ENCODE data around the gene MKLN1. TPM values are rescaled to one million over a fixed set of nuclear protein-coding genes. Genes with fewer than 3 reads are reported as not detected.
"Not testable (repeated sequence)": the region's sequence is repeated elsewhere in the genome, so short reads cannot be mapped to it uniquely, and the experiment has no call there.

The MKLN1 gene
- polyA plus RNA-seq, 1 donor from 2014 or later, result 15.9 TPM

- Histone ChIP-seq H3K9ac (ENCODE audit: low read length) (no peak overlapping the region), H2AFZ (ENCODE audit: low read depth, low read length) (no peak overlapping the region), H3K4me3 (ENCODE audit: low read length) (no peak overlapping the region), H3K27me3 (ENCODE audit: insufficient read depth, low read depth, low read length) (no peaks in the 10 kb centered on the region), H3K4me2 (ENCODE audit: low read length) (no peak overlapping the region), H3F3A (ENCODE audit: insufficient read depth, low read length, poor library complexity, severe bottlenecking) (no peaks in the 10 kb centered on the region), H3K36me3 (ENCODE audit: insufficient read depth, low read length) (no peaks in the 10 kb centered on the region), H4K20me1 (ENCODE audit: insufficient read depth) (no peaks in the 10 kb centered on the region), H3K9me2 (ENCODE audit: insufficient read depth, low read length) (no peaks in the 10 kb centered on the region), H3K27ac (ENCODE audit: low read length) (no peak overlapping the region), H3K9me3 (ENCODE audit: low read length) (no peaks in the 10 kb centered on the region), H3K79me2 (replicated peaks; ENCODE audit: insufficient read depth, low read length) (no peaks in the 10 kb centered on the region)
- TF ChIP-seq MXI1 (conservative IDR thresholded peaks at IDR 0.05; ENCODE audit: poor library complexity, severe bottlenecking) (no peak), TAF1 (IDR thresholded peaks at IDR 0.05; ENCODE audit: low read depth) (no peak), RAD21 (conservative IDR thresholded peaks at IDR 0.05) (peak; percentile 81), SMC3 (conservative IDR thresholded peaks at IDR 0.05; ENCODE audit: poor library complexity) (peak; percentile 89), POLR2AphosphoS5 (IDR thresholded peaks at IDR 0.05) (no peak)
- TF ChIP-seq, protein P1, sequence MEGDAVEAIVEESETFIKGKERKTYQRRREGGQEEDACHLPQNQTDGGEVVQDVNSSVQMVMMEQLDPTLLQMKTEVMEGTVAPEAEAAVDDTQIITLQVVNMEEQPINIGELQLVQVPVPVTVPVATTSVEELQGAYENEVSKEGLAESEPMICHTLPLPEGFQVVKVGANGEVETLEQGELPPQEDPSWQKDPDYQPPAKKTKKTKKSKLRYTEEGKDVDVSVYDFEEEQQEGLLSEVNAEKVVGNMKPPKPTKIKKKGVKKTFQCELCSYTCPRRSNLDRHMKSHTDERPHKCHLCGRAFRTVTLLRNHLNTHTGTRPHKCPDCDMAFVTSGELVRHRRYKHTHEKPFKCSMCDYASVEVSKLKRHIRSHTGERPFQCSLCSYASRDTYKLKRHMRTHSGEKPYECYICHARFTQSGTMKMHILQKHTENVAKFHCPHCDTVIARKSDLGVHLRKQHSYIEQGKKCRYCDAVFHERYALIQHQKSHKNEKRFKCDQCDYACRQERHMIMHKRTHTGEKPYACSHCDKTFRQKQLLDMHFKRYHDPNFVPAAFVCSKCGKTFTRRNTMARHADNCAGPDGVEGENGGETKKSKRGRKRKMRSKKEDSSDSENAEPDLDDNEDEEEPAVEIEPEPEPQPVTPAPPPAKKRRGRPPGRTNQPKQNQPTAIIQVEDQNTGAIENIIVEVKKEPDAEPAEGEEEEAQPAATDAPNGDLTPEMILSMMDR (IDR thresholded peaks at IDR 0.05; ENCODE audit: poor library complexity, severe bottlenecking), result peak; percentile 80
Measured at GRCh38 chr7:131424219-131424822, 96.6 kb downstream of the MKLN1 start.

- Histone ChIP-seq H3K4me2 (ENCODE audit: low read length) (no peak overlapping the region), H3K4me3 (ENCODE audit: low read length) (no peak overlapping the region), H4K20me1 (ENCODE audit: insufficient read depth) (no peaks in the 10 kb centered on the region), H3K27ac (ENCODE audit: low read length) (no peak overlapping the region), H3K9me3 (ENCODE audit: low read length) (no peaks in the 10 kb centered on the region), H3K79me2 (replicated peaks; ENCODE audit: insufficient read depth, low read length) (no peaks in the 10 kb centered on the region), H3K36me3 (ENCODE audit: insufficient read depth, low read length) (no peaks in the 10 kb centered on the region), H2AFZ (ENCODE audit: low read depth, low read length) (no peak overlapping the region), H3K9me2 (ENCODE audit: insufficient read depth, low read length) (no peaks in the 10 kb centered on the region), H3K27me3 (ENCODE audit: insufficient read depth, low read depth, low read length) (no peaks in the 10 kb centered on the region), H3K9ac (ENCODE audit: low read length) (no peak overlapping the region), H3F3A (ENCODE audit: insufficient read depth, low read length, poor library complexity, severe bottlenecking) (no peaks in the 10 kb centered on the region)
- TF ChIP-seq SMC3 (conservative IDR thresholded peaks at IDR 0.05; ENCODE audit: poor library complexity) (no peak), RAD21 (conservative IDR thresholded peaks at IDR 0.05) (no peak), POLR2AphosphoS5 (IDR thresholded peaks at IDR 0.05) (no peak), EZH2 (IDR thresholded peaks at IDR 0.05; ENCODE audit: borderline replicate concordance, insufficient read depth, low read length, poor library complexity, severe bottlenecking) (no peak), MXI1 (conservative IDR thresholded peaks at IDR 0.05; ENCODE audit: poor library complexity, severe bottlenecking) (no peak), TAF1 (IDR thresholded peaks at IDR 0.05; ENCODE audit: low read depth) (no peak), EP300 (conservative IDR thresholded peaks at IDR 0.05; ENCODE audit: poor library complexity, severe bottlenecking) (no peak)
- TF ChIP-seq, protein P1 (IDR thresholded peaks at IDR 0.05; ENCODE audit: poor library complexity, severe bottlenecking), result no peak
- TF ChIP-seq, protein P2, sequence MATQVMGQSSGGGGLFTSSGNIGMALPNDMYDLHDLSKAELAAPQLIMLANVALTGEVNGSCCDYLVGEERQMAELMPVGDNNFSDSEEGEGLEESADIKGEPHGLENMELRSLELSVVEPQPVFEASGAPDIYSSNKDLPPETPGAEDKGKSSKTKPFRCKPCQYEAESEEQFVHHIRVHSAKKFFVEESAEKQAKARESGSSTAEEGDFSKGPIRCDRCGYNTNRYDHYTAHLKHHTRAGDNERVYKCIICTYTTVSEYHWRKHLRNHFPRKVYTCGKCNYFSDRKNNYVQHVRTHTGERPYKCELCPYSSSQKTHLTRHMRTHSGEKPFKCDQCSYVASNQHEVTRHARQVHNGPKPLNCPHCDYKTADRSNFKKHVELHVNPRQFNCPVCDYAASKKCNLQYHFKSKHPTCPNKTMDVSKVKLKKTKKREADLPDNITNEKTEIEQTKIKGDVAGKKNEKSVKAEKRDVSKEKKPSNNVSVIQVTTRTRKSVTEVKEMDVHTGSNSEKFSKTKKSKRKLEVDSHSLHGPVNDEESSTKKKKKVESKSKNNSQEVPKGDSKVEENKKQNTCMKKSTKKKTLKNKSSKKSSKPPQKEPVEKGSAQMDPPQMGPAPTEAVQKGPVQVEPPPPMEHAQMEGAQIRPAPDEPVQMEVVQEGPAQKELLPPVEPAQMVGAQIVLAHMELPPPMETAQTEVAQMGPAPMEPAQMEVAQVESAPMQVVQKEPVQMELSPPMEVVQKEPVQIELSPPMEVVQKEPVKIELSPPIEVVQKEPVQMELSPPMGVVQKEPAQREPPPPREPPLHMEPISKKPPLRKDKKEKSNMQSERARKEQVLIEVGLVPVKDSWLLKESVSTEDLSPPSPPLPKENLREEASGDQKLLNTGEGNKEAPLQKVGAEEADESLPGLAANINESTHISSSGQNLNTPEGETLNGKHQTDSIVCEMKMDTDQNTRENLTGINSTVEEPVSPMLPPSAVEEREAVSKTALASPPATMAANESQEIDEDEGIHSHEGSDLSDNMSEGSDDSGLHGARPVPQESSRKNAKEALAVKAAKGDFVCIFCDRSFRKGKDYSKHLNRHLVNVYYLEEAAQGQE (IDR thresholded peaks at IDR 0.05; ENCODE audit: borderline replicate concordance), result no peak
Measured at GRCh38 chr7:131425992-131426391, 98.3 kb downstream of the MKLN1 start.

DNA sequence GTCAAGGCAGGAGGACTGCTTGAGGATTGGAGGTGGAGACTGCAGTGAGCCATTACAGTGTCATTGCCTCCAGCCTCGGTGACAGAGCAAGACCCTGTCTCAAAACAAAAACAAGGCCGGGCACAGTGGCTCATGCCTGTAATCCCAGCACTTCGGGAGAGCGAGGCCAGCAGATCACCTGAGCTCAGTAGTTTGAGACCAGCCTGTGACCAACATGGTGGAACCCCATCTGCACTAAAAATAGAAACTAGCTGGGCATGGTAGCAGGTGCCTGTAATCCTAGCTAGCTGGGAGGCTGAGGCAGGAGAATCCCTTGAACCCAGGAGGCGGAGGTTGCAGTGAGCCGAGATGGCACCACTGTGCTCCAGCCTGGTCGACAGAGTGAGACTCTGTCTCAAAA, 103.2 kb downstream of the MKLN1 start:
- H2AFZ ChIP-seq (ENCODE audit: low read depth, low read length); H3K79me2 ChIP-seq (replicated peaks; ENCODE audit: insufficient read depth, low read length); H3F3A ChIP-seq (ENCODE audit: insufficient read depth, low read length, poor library complexity, severe bottlenecking); H3K4me3 ChIP-seq (ENCODE audit: low read length); H3K27ac ChIP-seq (ENCODE audit: low read length); H3K27me3 ChIP-seq (ENCODE audit: insufficient read depth, low read depth, low read length); H3K4me2 ChIP-seq (ENCODE audit: low read length); H3K9ac ChIP-seq (ENCODE audit: low read length); H3K9me2 ChIP-seq (ENCODE audit: insufficient read depth, low read length); H3K36me3 ChIP-seq (ENCODE audit: insufficient read depth, low read length); H4K20me1 ChIP-seq (ENCODE audit: insufficient read depth); H3K9me3 ChIP-seq (ENCODE audit: low read length): not testable (repeated sequence)
